Superior temporal gyrus (tissue), 1 donor: Measurements from ENCODE around the gene UNC79.
"Not testable (repeated sequence)": the region's sequence is repeated elsewhere in the genome, so short reads cannot be mapped to it uniquely, and the experiment has no call there.

Experiments
- DNase-seq: peaks from one replicate; pipeline ENCODE4 v3.0.0-alpha.2; 2016; ENCODE audit errors: extremely low spot score

UNC79 gene

GRCh38 chr14:93493622-93494021, 62.9 kb downstream of the UNC79 start:
- not testable (repeated sequence) for DNase-seq

DNA sequence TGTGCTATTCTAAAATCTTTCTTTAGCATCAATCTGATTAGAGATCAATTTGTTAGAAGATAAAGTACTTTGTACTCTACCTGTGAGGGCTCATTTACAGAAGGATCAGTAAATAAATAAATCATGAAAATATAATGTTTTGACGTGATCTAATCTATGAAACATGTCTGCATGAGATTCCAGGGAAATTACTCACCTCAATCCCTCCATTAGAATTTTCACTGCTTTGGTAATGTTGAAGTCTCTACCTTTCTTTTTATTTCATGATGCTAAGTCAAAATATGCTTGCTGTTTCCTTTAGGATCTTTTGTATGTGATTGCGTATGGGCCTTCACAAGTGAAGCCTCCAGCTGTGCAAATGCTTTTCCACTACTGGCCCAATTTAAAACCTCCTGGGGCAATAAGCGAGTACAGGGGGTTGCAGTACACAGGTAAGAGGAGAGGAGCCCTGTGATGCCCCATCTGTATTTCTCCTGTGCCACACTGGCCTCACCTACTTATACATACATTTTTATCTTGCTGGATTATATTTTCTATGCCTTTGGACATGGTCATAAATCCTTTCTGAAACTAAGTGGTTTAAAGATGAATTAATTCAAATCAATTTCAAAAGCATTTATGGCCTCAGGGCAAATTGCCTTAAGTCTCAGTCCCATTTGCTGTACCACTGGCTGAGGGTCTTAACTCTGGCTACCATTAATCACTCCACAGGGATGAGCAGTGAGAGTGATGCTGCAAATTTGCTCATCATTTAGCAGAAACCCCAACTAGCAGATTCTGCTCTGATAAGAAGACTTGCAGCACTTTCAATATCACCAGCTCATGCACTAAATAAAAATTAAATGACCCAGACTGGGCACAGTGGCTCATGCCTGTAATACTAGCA, 66.4 kb downstream of the UNC79 start:
- DNase-seq = no peak

DNA sequence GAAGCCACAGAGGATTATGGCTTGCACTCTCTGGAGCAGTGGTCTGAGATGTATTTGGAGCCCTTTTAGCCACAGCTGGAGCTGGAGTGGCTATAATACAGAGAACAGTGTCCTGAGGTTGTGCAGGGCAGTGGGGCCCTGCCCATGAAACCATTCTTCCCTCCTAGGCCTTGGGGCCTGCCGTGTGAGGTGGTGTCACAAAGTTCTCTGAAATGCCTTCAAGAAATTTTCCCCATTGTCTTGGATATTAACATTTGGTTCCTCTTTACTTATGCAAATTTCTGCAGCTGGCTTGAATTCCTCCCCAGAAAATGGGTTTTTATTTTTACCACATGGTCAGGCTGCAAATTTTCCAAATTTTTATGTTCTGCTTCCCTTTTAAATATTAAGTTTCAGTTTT, 79.3 kb downstream of the UNC79 start:
- no peak for DNase-seq

DNA sequence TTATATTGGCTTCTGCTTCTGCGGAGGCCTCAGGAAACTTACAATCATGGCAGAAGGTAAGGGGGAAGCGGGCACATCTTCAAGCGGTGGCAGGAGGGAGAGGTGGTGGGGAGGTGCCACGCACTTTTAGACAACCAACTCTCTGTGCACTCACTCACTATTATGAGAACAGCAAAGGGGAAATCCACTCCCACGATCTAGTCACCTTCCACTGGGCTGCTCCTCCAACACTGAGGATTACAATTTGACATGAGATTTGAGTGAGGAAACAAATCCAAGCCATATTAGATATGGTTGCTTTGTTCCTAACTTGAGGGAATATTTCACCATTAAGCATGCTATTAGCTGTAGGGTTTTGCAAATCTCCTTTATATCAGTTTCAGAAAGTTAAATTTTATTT, 80.3 kb downstream of the UNC79 start:
- DNase-seq = no peak

GRCh38 chr14:93520053-93520607, 89.4 kb downstream of the UNC79 start:
- no peak for DNase-seq

DNA sequence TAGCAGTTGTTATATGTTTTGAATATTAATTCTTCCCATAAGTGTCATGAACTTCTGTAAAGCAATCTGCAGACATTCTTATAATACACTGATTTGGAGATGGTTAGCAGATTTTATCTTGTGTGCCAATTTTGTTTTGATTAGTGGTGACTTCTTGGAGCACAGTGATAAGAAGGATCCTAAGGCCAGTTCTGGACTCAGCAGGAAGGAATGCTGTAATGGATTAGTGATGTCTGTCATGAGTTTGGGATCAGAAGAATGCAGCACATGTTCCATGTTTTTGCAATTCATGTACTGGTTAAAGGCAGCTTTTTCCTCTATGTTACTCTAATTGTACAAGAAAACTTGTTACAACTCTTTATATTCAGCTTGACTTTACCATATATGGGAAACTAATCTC, 91.5 kb downstream of the UNC79 start:
- no peak for DNase-seq

DNA sequence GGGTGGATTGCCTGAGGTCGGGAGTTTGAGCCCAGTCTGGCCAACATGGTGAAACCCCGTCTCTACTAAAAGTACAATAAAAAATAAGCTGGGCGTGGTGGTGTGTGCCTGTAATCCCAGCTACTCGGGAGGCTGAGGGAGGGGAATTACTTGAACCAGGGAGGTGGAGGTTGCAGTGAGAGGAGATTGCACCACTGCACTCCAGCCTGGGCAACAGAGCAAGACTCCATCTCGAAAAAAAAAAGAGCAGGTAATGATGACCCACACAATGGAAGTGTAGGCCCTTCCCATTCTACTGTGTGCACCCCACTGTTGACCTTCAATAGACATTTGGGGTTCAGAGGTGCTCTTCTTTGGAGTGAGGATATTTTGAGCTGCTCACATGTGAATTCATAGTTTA, 94.5 kb downstream of the UNC79 start:
- not testable (repeated sequence) for DNase-seq

DNA sequence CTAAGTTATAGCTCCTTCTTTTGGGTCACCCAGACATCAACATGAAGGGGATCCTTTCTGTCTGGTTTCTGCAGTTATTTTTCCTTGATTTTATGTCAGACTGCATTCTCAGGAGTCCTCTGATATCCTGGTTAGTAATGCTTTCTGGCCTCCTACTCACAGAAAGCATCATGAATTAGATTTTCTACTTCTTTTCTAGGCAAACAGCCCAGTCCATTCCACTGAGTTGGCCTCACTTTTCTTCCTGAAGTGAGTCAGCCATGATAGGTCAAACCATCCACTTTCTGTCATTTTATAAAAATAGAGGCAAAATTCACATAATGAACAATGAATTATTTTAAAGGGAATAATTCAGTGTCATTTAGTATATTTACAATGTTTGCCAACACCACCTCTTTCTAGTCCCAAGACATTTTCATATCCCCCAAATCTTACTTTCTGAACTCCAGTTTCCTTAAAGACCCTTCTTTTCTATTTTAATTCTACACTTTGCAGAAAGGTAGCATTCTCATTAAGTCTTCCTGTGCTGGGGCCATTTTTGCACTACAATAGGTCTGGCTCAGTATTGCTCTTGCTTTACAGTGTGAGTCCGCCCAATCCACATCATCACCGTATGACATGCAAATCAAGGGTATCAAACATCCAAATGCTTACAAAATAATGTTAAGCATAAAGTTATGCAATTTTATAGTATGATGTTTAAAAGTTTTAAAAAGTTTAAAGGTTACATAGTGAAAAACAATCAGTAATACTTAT, 95.1 kb downstream of the UNC79 start:
- DNase-seq = no peak

GRCh38 chr14:93527203-93527607, 96.5 kb downstream of the UNC79 start:
- no peak for DNase-seq

GRCh38 chr14:93528884-93529558, 98.3 kb downstream of the UNC79 start:
- no peak for DNase-seq

DNA sequence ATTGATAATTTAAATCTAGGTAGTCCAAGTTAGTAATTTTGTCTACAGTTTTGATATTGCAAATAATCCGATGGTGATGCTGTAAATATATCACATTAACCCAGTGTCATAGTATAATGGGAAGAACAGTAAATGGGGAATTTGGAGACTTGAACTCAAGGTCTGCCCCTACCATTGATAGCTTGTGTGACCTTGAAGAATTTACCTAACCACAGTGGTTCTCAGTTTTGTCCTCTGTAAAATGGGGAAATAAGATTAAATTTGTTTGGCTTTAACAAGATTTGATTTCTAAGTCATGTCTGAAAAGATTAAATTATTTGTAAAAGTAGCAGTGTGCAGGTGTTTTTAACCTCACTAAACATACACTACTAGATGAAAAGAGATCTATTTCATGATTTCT, 100.9 kb downstream of the UNC79 start:
- no peak for DNase-seq

- DNase-seq = no peak
Measured at GRCh38 chr14:93532541-93532940, 101.8 kb downstream of the UNC79 start.

DNA sequence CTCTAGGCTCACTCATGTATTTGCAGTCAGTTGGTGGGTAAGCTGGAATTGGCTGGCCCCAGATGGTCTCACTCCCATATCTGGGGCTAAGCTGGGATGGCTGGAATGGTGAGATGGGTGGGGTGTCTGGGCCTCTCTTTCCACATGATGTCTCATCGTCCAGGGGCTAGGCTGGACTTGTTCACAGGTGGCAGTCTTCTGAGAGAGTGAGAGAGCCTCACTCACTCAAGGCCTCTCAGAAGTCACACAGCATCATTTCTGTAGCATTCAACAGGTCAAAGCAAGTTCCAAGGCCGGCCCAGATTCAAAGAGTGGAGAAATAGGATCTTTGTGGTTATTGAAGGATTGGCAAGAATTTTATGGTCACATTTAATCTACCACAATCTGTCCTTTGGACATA, 102.7 kb downstream of the UNC79 start:
- no peak for DNase-seq

- DNase-seq = no peak
Measured at GRCh38 chr14:93533842-93534241, 103.1 kb downstream of the UNC79 start.

DNA sequence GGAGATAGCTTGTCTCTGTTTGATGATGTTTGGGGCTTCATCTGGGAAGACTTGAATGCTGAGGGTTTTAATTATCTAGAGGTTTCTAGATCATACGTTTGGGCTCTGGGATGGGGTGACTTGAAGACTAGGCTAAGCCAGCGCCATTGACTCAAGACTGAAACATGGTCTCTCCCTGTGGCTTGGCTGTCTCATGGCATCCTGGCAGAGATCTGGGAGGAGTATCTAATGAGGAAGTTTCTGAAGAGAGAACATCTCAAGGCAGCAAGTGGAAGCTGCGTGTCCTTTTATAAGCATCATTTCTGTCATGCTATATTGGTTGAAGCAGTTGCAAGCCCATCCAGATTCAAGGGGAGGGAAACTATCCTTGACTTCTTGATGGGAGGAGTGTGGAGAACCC, 104.8 kb downstream of the UNC79 start:
- DNase-seq = no peak

DNA sequence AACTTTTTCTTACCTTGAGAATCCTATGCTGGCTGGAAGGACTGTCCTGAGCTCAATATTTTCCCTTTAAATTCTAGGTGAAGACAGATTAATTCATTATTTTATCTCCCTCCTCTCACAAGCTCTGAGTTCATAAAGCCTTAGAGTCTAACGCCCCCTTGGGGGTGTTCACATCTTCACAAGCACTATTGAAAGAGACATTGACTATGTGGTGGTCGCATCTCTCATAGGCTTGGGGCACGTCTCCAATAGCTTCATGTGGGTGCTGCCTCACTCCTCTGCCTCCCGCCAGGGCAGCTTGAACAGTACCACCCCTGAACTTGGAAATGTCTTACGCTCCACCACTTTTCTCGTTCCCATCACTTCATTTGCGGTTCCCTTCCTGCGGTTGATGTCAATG, 106.2 kb downstream of the UNC79 start:
- DNase-seq = no peak

DNA sequence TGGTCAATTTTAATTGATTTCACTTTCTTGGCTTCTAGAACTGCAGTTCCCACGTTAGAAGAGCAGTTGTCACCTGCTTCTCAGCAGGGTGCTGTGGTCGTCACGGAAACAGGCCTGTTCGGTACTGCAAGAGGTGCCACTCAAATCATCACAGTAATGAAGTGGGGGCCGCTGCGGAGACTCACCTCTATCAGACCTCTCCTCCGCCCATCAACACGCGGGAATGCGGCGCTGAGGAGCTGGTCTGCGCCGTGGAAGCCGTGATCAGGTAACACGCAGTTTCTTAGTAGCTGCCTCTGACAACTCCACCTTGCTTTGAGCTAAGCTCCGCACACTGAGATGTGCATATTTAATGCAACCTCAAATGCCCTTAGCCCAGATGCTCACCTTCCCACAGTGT, 107.2 kb downstream of the UNC79 start:
- no peak for DNase-seq

GRCh38 chr14:93538413-93538812, 107.7 kb downstream of the UNC79 start:
- DNase-seq = no peak

DNA sequence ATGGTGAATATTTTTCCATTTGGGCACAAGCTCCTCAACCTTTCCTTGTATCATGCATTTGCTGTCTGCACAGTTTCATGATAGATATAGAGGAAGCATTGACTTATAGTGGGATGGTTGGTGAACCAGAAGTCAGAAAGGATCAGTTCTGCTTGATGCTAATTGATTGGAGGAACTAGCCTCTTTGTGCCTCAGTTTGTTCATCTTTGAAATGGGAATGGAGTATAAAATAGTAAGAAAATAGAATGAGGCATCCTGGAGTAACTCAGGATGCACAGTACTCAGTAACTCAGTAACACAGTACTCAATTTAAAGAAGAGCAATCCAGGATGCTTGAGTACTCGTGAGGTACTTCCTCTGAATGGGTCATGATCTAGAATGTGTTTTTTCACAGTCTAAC, 109.5 kb downstream of the UNC79 start:
- no peak for DNase-seq

DNA sequence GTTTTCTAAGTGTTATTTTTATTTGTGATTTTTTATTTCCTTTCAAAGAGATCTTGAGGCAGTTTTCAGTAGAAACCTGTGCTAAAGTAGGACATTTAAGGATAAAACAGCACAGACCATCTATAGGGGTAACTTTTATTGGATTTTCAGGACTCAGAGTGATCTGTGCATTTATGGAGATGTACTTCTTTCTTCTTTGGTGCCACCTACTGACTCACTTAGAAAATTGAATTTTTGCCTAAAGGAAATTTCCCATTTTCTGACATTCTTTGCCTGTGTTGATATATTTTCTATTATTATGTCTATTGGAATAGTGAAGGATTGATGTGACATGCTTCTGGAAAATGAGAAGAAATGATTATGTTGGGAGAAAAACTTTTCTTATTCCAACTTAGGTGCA, 113.0 kb downstream of the UNC79 start:
- peak; percentile 75 for DNase-seq

GRCh38 chr14:93544212-93544611, 113.5 kb downstream of the UNC79 start:
- no peak for DNase-seq

GRCh38 chr14:93546642-93547041, 115.9 kb downstream of the UNC79 start:
- DNase-seq = no peak
